Muscle of leg (tissue), 11 donors: ENCODE data around the gene BEST1. TPM values are rescaled to one million over a fixed set of nuclear protein-coding genes. Genes with fewer than 3 reads are reported as not detected.
"Not testable (repeated sequence)": the region's sequence is repeated elsewhere in the genome, so short reads cannot be mapped to it uniquely, and the experiment has no call there.

Experiments used
- DNase-seq: peaks from one replicate; pipeline ENCODE4 v3.0.0; 2013
- H3K27ac ChIP-seq: one replicate; pipeline ENCODE4 v1.5.1; 2013; ENCODE audit warnings: mild to moderate bottlenecking, low read length, control low read depth
- H3K27me3 ChIP-seq: one replicate; pipeline ENCODE4 v1.6.1; 2013; ENCODE audit warnings: low read length; ENCODE audit not compliant: control insufficient read depth, insufficient read depth
- H3K36me3 ChIP-seq: one replicate; pipeline ENCODE4 v1.6.1; 2013; ENCODE audit warnings: low read length; ENCODE audit not compliant: control insufficient read depth, insufficient read depth
- H3K4me1 ChIP-seq: one replicate; pipeline ENCODE4 v1.6.1; 2013; ENCODE audit warnings: low read length; ENCODE audit not compliant: control insufficient read depth, insufficient read depth
- H3K4me3 ChIP-seq: one replicate; pipeline ENCODE4 v1.5.1; 2013; ENCODE audit warnings: low read length, control low read depth
- H3K9me3 ChIP-seq: replicated peaks from 2 replicates; pipeline ENCODE4 v1.6.1; 2013; ENCODE audit warnings: low read depth, low read length; ENCODE audit not compliant: control insufficient read depth
- WGBS: methylation state at CpG from one replicate; pipeline ENCODE4 v1.1.5; 2013; ENCODE audit warnings: missing lambda C conversion rate; ENCODE audit not compliant: insufficient coverage; 5-methylcytosine and 5-hydroxymethylcytosine counted together
- polyA plus RNA-seq, 8 donors: library from polyadenylated mRNA; unstranded; fragments of 120-200 nt; gene quantifications; one replicate each; pipeline versions ENCODE4 v1.2.1 to v1.2.3, GENCODE V29; 2013; ENCODE audit warnings: inconsistent platforms in 1 of 8, low replicate concordance in 1 of 8; ENCODE audit not compliant: insufficient read length in 8 of 8, insufficient read depth in 1 of 8
- total RNA-seq: library from RNA; stranded (reverse); fragments of 120-200 nt; gene quantifications from one replicate; pipeline ENCODE4 v1.2.4, GENCODE V29; 2013

The BEST1 gene
- total and polyA plus RNA-seq, 9 donors, result 1.6 to 4.2 (median 3.8) TPM

GRCh38 chr11:61947486-61948210 lies 2.5 kb upstream of the BEST1 start:
- H3K9me3 ChIP-seq, result no peaks in the 10 kb centered on the region
- H3K36me3 ChIP-seq, result no peaks in the 10 kb centered on the region
- H3K4me1 ChIP-seq, result peaks cover 23% of the 10 kb centered on the region
- peak; percentile 98 for DNase-seq
- H3K4me3 ChIP-seq, result no peak overlapping the region
- H3K27me3 ChIP-seq, result no peaks in the 10 kb centered on the region
- H3K27ac ChIP-seq, result no peak overlapping the region
- WGBS, result 0% methylated on average over 3 of the region's 8 CpGs

DNA sequence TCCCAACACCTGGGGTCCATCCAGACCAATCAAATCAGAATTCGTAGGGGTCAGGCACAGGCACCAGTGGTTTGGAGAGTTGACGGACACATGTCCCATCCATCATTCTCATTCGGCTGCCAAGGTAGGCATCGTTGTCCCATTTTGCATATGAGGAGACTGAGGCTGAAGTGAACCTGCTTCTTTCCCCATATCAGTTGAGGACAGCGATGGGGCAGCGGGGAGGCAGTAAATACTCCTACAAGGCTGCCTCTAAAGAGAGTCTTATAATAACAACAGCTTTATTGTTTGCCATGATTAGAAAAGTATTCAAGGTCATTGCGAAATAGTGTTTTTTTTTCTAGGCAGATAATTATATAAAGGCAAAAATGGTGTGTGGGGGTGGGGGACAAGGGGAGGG lies 1.6 kb upstream of the BEST1 start:
- 92% methylated on average over 2 of the region's 7 CpGs for WGBS
- Histone ChIP-seq H3K27me3 (no peaks in the 10 kb centered on the region), H3K27ac (no peak overlapping the region), H3K4me1 (peaks cover 23% of the 10 kb centered on the region), H3K4me3 (no peak overlapping the region), H3K36me3 (no peaks in the 10 kb centered on the region), H3K9me3 (no peaks in the 10 kb centered on the region)
- DNase-seq, result no peak

GRCh38 chr11:61949169-61950034 lies 749 bp upstream of the BEST1 start:
- 34% methylated on average over 5 of the region's 9 CpGs for WGBS
- peak overlapping the region; percentile 76 for H3K27ac ChIP-seq
- peak; percentile 93 for DNase-seq
- peaks cover 24% of the 10 kb centered on the region for H3K4me1 ChIP-seq
- H3K4me3 ChIP-seq, result no peak overlapping the region
- no peaks in the 10 kb centered on the region for H3K9me3 ChIP-seq
- H3K36me3 ChIP-seq, result no peaks in the 10 kb centered on the region
- peaks cover under 1% of the 10 kb centered on the region for H3K27me3 ChIP-seq

DNA sequence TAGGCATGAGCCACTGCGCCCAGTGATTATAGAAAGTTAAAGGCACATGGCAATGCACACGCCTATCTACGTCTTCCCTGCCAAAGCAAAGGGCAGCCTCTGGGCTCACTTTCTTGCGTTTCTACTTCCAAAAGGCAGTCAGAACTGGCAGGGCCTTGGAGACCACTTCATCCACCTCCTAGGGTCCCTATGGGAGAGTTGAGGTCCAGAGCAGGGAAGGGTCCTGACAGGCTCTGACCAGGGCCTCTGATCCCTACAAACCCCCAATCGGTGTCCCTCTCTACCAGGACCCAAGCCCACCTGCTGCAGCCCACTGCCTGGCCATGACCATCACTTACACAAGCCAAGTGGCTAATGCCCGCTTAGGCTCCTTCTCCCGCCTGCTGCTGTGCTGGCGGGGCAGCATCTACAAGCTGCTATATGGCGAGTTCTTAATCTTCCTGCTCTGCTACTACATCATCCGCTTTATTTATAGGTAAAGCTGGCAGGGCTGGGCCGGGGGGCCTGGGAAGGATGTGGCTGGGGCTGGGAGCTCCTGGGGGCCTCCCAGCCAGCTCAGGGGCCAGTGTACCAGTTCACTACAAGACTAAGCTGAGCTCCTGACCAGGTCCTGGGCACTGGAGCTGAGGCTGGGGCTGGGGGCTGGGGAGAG lies 1.5 kb downstream of the BEST1 start:
- Histone ChIP-seq H3K4me1 (peaks cover 39% of the 10 kb centered on the region), H3K27ac (no peak overlapping the region), H3K4me3 (no peak overlapping the region), H3K27me3 (peaks cover 18% of the 10 kb centered on the region), H3K36me3 (peaks cover under 1% of the 10 kb centered on the region), H3K9me3 (no peaks in the 10 kb centered on the region)
- 80% methylated on average over 5 of the region's 11 CpGs for WGBS
- DNase-seq, result no peak

GRCh38 chr11:61952882-61953281 lies 2.7 kb downstream of the BEST1 start:
- Histone ChIP-seq H3K27me3 (peaks cover 18% of the 10 kb centered on the region), H3K4me3 (no peak overlapping the region), H3K27ac (no peak overlapping the region), H3K4me1 (peaks cover 31% of the 10 kb centered on the region), H3K36me3 (peaks cover 7% of the 10 kb centered on the region), H3K9me3 (no peaks in the 10 kb centered on the region)
- 100% methylated on average over 1 of the region's 3 CpGs for WGBS
- DNase-seq, result no peak

GRCh38 chr11:61953632-61954031 lies 3.5 kb downstream of the BEST1 start:
- H3K36me3 ChIP-seq, result peaks cover 15% of the 10 kb centered on the region
- WGBS, result no CpG with 5 or more reads among the region's 5 CpGs
- peaks cover 28% of the 10 kb centered on the region for H3K4me1 ChIP-seq
- not testable (repeated sequence) for H3K4me3 ChIP-seq, H3K9me3 ChIP-seq, H3K27ac ChIP-seq, DNase-seq
- peaks cover 18% of the 10 kb centered on the region for H3K27me3 ChIP-seq

- WGBS, result 100% methylated on average over 2 of the region's 9 CpGs
- Histone ChIP-seq H3K4me1 (peaks cover 26% of the 10 kb centered on the region), H3K27ac (peak overlapping the region; percentile 75), H3K36me3 (peaks cover 15% of the 10 kb centered on the region), H3K4me3 (no peak overlapping the region), H3K27me3 (peaks cover 18% of the 10 kb centered on the region), H3K9me3 (no peaks in the 10 kb centered on the region)
- no peak for DNase-seq
Measured at GRCh38 chr11:61954106-61954850, 4.1 kb downstream of the BEST1 start.

GRCh38 chr11:61954851-61955421 lies 4.8 kb downstream of the BEST1 start:
- 3% methylated on average over 18 of the region's 21 CpGs for WGBS
- DNase-seq, result peak; percentile 91
- peaks cover 18% of the 10 kb centered on the region for H3K27me3 ChIP-seq
- H3K36me3 ChIP-seq, result peaks cover 21% of the 10 kb centered on the region
- H3K9me3 ChIP-seq, result no peaks in the 10 kb centered on the region
- peak overlapping the region; percentile 39 for H3K4me3 ChIP-seq
- peaks cover 20% of the 10 kb centered on the region for H3K4me1 ChIP-seq
- H3K27ac ChIP-seq, result peak overlapping the region; percentile 75

GRCh38 chr11:61955422-61956135 lies 5.4 kb downstream of the BEST1 start:
- DNase-seq, result peak; percentile 51
- Histone ChIP-seq H3K4me1 (peaks cover 15% of the 10 kb centered on the region), H3K27me3 (peaks cover 18% of the 10 kb centered on the region), H3K36me3 (peaks cover 24% of the 10 kb centered on the region), H3K9me3 (no peaks in the 10 kb centered on the region), H3K4me3 (peak overlapping the region; percentile 39), H3K27ac (peak overlapping the region; percentile 69)
- 2% methylated on average over 53 of the region's 56 CpGs for WGBS
